DOHH2 (cell line): ENCODE data around the gene DIMT1.

ENCODE experiments used
- H3F3A ChIP-seq: fragments of 200-600 bp; sonication (generic), shearing (Covaris generic); 2 replicates; pipeline ENCODE4 v1.6.0; 2016; ENCODE audit warnings: antibody characterized with exemption, mild to moderate bottlenecking; ENCODE audit not compliant: control insufficient read depth, insufficient read depth
- H3K27ac ChIP-seq: fragments of 200-600 bp; sonication (generic); 2 replicates; pipeline ENCODE4 v1.5.1; 2014; ENCODE audit warnings: low read depth, mild to moderate bottlenecking, low read length, moderate library complexity
- H3K27me3 ChIP-seq: fragments of 200-600 bp; sonication (generic); 2 replicates; pipeline ENCODE4 v1.6.1; 2014; ENCODE audit warnings: mild to moderate bottlenecking, low read length, mixed read lengths; ENCODE audit not compliant: control insufficient read depth
- H3K36me3 ChIP-seq: fragments of 200-600 bp; sonication (generic); 2 replicates; pipeline ENCODE4 v1.6.1; 2014; ENCODE audit warnings: mild to moderate bottlenecking, low read length, moderate library complexity, mixed read lengths; ENCODE audit not compliant: control insufficient read depth
- H3K4me1 ChIP-seq: fragments of 200-600 bp; sonication (generic); 2 replicates; pipeline ENCODE4 v1.6.1; 2014; ENCODE audit warnings: mild to moderate bottlenecking, low read length, mixed read lengths; ENCODE audit not compliant: control insufficient read depth
- H3K4me2 ChIP-seq: fragments of 200-600 bp; sonication (generic); 2 replicates; pipeline ENCODE4 v1.6.0; 2014; ENCODE audit warnings: mild to moderate bottlenecking, low read length, moderate library complexity
- H3K4me3 ChIP-seq: fragments of 200-600 bp; sonication (generic); 2 replicates; pipeline ENCODE4 v1.5.1; 2014; ENCODE audit warnings: mild to moderate bottlenecking, low read length, mixed read lengths
- H3K79me2 ChIP-seq: fragments of 200-600 bp; sonication (generic); 2 replicates; pipeline ENCODE4 v1.6.1; 2014; ENCODE audit warnings: mild to moderate bottlenecking, low read length, mixed read lengths; ENCODE audit not compliant: control insufficient read depth
- H3K9me2 ChIP-seq: fragments of 200-600 bp; sonication (generic); replicated peaks from 2 replicates; pipeline ENCODE4 v1.6.1; 2014; ENCODE audit warnings: mild to moderate bottlenecking, low read length, mixed read lengths; ENCODE audit not compliant: control insufficient read depth
- H3K9me3 ChIP-seq: fragments of 200-600 bp; sonication (generic); 2 replicates; pipeline ENCODE4 v1.6.1; 2014; ENCODE audit warnings: antibody characterized with exemption, low read length, mixed read lengths; ENCODE audit not compliant: control insufficient read depth, insufficient read depth
- H4K20me1 ChIP-seq: fragments of 200-600 bp; sonication (generic); 2 replicates; pipeline ENCODE4 v1.6.0; 2014; ENCODE audit warnings: low read depth, mild to moderate bottlenecking, antibody characterized with exemption, low read length, moderate library complexity; ENCODE audit not compliant: control insufficient read depth, insufficient read depth
- CTCF ChIP-seq: fragments of 200-600 bp; sonication (generic); IDR thresholded peaks from one replicate; pipeline ENCODE4 v1.5.1; 2014; ENCODE audit warnings: antibody characterized with exemption, mild to moderate bottlenecking, low read depth, low read length; ENCODE audit not compliant: poor library complexity, severe bottlenecking
- EZH2phosphoT487 ChIP-seq: fragments of 200-600 bp; sonication (generic); IDR thresholded peaks from 2 replicates; pipeline ENCODE4 v1.6.1; 2017; ENCODE audit warnings: borderline replicate concordance, mild to moderate bottlenecking, antibody characterized with exemption, low read length, moderate library complexity, mixed read lengths

Gene DIMT1

GRCh38 chr5:62418462-62419076, 14.9 kb upstream of the DIMT1 start:
- no peak overlapping the region for H3K4me2 ChIP-seq
- peaks cover 9% of the 10 kb centered on the region for H4K20me1 ChIP-seq
- H3K79me2 ChIP-seq: peaks cover 100% of the 10 kb centered on the region
- no peaks in the 10 kb centered on the region for H3K9me2 ChIP-seq
- no peaks in the 10 kb centered on the region for H3K9me3 ChIP-seq
- H3K36me3 ChIP-seq: peaks cover 19% of the 10 kb centered on the region
- no peaks in the 10 kb centered on the region for H3F3A ChIP-seq
- no peaks in the 10 kb centered on the region for H3K27me3 ChIP-seq
- no peak for TF ChIP-seq EZH2phosphoT487
- TF ChIP-seq CTCF: no peak
- H3K27ac ChIP-seq: no peak overlapping the region
- peaks cover 11% of the 10 kb centered on the region for H3K4me1 ChIP-seq
- no peak overlapping the region for H3K4me3 ChIP-seq

GRCh38 chr5:62413711-62414110, 10.0 kb upstream of the DIMT1 start:
- Histone ChIP-seq H3K27ac (no peak overlapping the region), H3F3A (no peaks in the 10 kb centered on the region), H3K36me3 (peaks cover 9% of the 10 kb centered on the region), H3K4me2 (peak overlapping the region; percentile 76), H3K9me2 (no peaks in the 10 kb centered on the region), H3K4me1 (peaks cover 18% of the 10 kb centered on the region), H3K9me3 (no peaks in the 10 kb centered on the region), H4K20me1 (peaks cover 8% of the 10 kb centered on the region; the same call in 1 of the 2 replicates), H3K27me3 (no peaks in the 10 kb centered on the region), H3K79me2 (peaks cover 61% of the 10 kb centered on the region), H3K4me3 (peak overlapping the region; percentile 97)
- TF ChIP-seq CTCF: no peak
- no peak for TF ChIP-seq EZH2phosphoT487

- H3K27me3 ChIP-seq: no peaks in the 10 kb centered on the region
- peaks cover 7% of the 10 kb centered on the region; the same call in 1 of the 2 replicates for H4K20me1 ChIP-seq
- H3K27ac ChIP-seq: 0 out of 2 replicates have a peak within 1 kb of the TSS, but pooled peaks have one; percentile 9
- H3K4me3 ChIP-seq: peak within 1 kb of the TSS; percentile 97
- no peaks in the 10 kb centered on the region for H3K9me2 ChIP-seq
- H3K4me2 ChIP-seq: peak within 1 kb of the TSS; percentile 83
- H3K36me3 ChIP-seq: peaks cover 6% of the 10 kb centered on the region
- H3K4me1 ChIP-seq: peaks cover 18% of the 10 kb centered on the region
- TF ChIP-seq EZH2phosphoT487 (no peak), CTCF (no peak)
- peaks cover 52% of the 10 kb centered on the region for H3K79me2 ChIP-seq
- no peaks in the 10 kb centered on the region for H3F3A ChIP-seq
- no peaks in the 10 kb centered on the region for H3K9me3 ChIP-seq
Measured at GRCh38 chr5:62412549-62413329, 9.0 kb upstream of the DIMT1 start, which contains the start of gene IPO11. IPO11 (plus strand) TSS chr5:62412763; CDS start chr5:62437280, 24,517 bp downstream.
